Stimulated activated naive CD8-positive, alpha-beta T cell treated with anti-CD3 and anti-CD28 coated beads, Interleukin-15, Interleukin-2, amounts not matched to agents 100 ng/mL and 50 ng/mL, for 24 hours (primary cell): ENCODE data around the gene RSU1.

Experiments used
- H3K27ac Mint-ChIP-seq: one replicate; pipeline ENCODE4 v1.8.0; 2021; ENCODE audit warnings: mild to moderate bottlenecking, mixed read lengths
- H3K27me3 Mint-ChIP-seq: one replicate; pipeline ENCODE4 v1.8.0; 2021; ENCODE audit warnings: mixed read lengths
- H3K36me3 Mint-ChIP-seq: one replicate; pipeline ENCODE4 v1.8.0; 2021; ENCODE audit warnings: low read depth, mixed read lengths
- H3K4me1 Mint-ChIP-seq: one replicate; pipeline ENCODE4 v1.8.0; 2021; ENCODE audit warnings: low read depth, mixed read lengths
- H3K4me3 Mint-ChIP-seq: one replicate; pipeline ENCODE4 v1.8.0; 2021; ENCODE audit warnings: mild to moderate bottlenecking, mixed read lengths
- H3K9me3 Mint-ChIP-seq: one replicate; pipeline ENCODE4 v1.8.0; 2021; ENCODE audit warnings: mixed read lengths

Gene RSU1

DNA sequence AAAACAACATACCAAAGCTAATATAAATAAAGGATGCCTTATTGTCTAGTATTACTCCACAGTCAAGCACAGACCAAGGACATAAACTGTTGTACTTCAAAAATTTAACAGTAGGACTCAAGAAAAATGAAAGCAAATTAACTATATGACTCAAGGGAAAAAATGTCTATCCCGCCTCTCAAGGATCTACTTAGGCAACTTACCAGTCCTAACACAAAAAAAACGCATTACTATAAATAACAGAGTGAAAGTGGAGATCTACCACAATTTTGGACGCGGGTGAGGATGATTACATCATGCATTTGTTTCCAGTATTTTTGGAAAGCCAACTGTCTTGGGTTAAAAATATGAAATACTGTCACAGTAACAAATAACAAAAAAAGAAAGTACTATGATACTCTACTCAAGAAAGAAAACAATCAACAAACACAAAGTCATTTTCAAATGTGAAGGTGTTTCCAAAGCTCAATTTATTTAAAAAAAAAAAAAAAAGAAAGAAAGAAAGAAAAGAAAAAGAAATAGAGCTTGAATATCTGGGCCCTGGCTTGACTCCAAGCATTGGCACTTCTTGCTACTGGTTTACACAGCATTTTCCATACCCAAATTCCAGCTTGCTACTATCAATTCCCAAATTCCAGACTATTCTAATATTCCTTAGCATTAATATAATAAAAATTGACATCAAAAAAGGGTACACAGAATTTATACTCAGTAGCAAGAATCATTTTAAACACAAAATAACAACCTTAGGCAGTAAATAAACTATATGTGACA is 99.4 kb downstream of the RSU1 start:
- H3K27ac Mint-ChIP-seq: no peak overlapping the region
- no peak overlapping the region for H3K4me3 Mint-ChIP-seq
- H3K36me3 Mint-ChIP-seq: peaks cover 68% of the 10 kb centered on the region
- H3K4me1 Mint-ChIP-seq: no peaks in the 10 kb centered on the region
- H3K9me3 Mint-ChIP-seq: peaks cover 17% of the 10 kb centered on the region
- no peaks in the 10 kb centered on the region for H3K27me3 Mint-ChIP-seq

DNA sequence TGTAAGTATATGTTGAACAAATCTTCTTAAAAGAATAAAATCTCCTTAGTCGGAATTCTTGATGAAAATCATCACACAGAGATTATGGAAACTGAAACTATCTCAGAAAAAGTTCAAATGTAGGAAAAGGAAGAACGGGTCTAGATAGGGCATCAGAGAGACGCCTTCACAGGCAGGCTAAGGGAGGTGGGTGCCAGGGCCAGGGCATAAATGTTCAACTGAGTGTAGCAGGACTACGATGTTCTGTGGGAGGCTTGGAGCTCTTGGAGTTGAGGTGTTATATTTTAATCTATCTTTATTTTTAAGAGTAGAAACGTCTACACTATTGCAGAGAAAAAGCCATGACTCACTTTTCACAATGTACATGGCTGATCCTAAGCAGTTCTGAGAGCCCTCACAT is 101.2 kb downstream of the RSU1 start:
- H3K36me3 Mint-ChIP-seq: peaks cover 57% of the 10 kb centered on the region
- H3K4me1 Mint-ChIP-seq: peaks cover 5% of the 10 kb centered on the region
- H3K9me3 Mint-ChIP-seq: peaks cover 32% of the 10 kb centered on the region

DNA sequence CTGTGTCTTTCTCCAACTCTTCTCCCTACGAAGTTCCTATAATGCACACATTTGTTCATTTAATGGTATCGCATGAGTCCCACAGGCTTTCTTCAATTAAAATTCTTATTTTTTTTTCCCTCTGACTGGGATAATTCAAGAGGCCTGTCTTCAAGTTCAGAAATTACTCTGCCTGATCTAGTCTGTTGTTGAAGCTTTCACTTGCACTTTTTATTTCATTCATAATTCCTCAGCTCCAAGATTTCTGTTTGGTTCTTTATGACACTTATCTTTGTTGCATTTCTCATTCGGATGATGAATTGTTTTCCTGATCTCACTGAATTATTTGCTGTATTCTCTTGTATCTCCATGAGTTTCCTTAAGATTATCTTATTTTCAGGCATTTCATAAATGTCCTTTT is 103.9 kb downstream of the RSU1 start:
- Mint-ChIP-seq H3K27me3 (no peaks in the 10 kb centered on the region), H3K4me1 (peaks cover 5% of the 10 kb centered on the region), H3K9me3 (peaks cover 31% of the 10 kb centered on the region), H3K36me3 (peaks cover 42% of the 10 kb centered on the region), H3K4me3 (no peak overlapping the region), H3K27ac (no peak overlapping the region)

More for the DNA sequence above, 101.2 kb downstream of the RSU1 start:
- Mint-ChIP-seq H3K27me3 (no peaks in the 10 kb centered on the region), H3K4me3 (no peak overlapping the region), H3K27ac (no peak overlapping the region)

DNA sequence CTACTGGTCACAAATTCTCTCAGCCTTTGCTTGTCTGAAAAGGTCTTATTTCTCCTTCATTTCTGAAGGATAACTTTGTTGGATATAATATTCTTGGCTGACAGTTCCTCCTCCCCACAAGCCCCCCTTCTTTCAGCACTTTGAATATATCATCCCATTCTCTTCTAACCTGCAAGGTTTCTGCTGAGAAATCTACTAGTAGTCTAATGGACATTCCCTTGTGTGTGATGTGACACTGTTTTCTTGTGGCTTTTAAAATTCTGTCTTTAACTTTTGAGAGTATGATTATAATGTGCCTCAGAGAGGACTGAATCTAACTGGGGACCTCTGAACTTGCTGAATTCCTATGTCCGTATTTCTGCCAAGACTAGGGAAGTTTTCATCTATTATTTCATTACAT is 104.3 kb downstream of the RSU1 start:
- Mint-ChIP-seq H3K27me3 (no peaks in the 10 kb centered on the region), H3K4me1 (peaks cover 5% of the 10 kb centered on the region), H3K4me3 (no peak overlapping the region), H3K27ac (no peak overlapping the region), H3K36me3 (peaks cover 42% of the 10 kb centered on the region), H3K9me3 (peaks cover 31% of the 10 kb centered on the region)

DNA sequence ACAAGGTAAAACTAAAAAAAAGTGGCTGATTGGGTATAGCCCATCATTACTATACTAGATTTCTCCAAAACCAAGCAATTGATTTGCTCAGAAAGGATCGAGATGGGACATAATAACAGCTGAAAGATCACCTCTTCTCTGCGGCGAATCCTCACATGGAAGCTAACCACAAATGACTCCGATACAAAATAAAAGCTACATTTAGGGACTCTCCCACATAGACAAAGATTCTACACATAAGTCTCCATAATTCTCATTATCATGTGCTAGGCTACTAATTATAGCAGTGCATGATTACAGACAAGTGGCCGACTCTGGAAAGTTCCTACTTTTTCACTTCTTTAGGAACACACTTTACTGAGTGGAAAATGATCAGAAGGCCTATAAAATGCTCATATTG is 116.9 kb downstream of the RSU1 start:
- Mint-ChIP-seq H3K27me3 (no peaks in the 10 kb centered on the region), H3K9me3 (no peaks in the 10 kb centered on the region)

DNA sequence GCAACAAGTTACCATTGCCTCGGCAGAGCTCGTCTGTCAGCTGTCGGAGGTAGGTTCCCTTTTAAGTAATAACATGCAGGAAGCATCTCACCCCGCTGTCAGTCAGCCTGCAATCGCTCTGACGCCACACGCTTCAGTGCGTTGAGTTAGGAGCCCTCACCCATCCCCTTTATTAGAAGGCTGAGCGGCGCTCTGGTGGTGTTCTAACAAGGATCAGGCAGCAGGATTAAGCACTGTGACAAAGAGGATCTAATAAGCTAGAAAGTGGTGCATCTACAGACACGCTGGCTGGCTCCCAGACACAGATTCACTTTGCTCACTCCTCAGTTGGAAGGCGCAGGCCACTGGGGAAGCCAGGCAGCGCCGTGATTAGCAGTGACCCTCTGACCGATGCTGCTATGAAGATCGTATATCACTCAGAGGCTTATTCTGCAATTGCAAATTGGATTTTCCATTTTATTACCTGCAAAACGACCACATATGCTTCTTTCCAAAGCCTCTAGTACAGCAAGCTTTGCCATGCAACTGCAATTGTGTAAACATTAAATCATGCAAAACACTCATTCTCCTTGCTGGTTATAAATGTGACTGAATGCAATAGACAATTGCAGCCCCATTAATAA is 117.7 kb downstream of the RSU1 start:
- no peak overlapping the region for H3K27ac Mint-ChIP-seq
- H3K36me3 Mint-ChIP-seq: peaks cover 26% of the 10 kb centered on the region
- H3K27me3 Mint-ChIP-seq: no peaks in the 10 kb centered on the region
- no peaks in the 10 kb centered on the region for H3K9me3 Mint-ChIP-seq
- no peak overlapping the region for H3K4me3 Mint-ChIP-seq
- no peaks in the 10 kb centered on the region for H3K4me1 Mint-ChIP-seq

More for the DNA sequence above, 116.9 kb downstream of the RSU1 start:
- Mint-ChIP-seq H3K36me3 (peaks cover 18% of the 10 kb centered on the region), H3K4me1 (no peaks in the 10 kb centered on the region), H3K27ac (no peak overlapping the region), H3K4me3 (no peak overlapping the region)

DNA sequence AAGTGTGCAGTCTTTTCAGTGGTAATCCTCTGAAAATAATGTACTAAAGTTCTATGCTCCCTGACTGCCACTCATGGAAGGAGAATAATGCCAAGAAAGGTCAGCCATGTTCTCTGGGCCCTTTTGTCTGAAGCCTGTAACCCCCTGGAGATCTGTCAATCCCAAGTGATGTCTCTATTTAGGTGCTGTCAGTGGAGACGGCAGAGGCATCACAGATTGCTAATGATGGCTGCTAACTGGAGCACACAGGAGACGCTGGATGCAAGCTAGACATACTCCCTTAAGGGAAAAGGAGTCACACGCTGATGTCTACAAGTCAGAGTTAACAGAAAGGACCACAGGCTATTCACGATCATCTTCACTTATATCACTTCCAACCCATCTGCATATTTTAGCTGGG is 118.8 kb downstream of the RSU1 start:
- Mint-ChIP-seq H3K4me3 (no peak overlapping the region), H3K27me3 (no peaks in the 10 kb centered on the region), H3K9me3 (no peaks in the 10 kb centered on the region), H3K4me1 (no peaks in the 10 kb centered on the region), H3K36me3 (peaks cover 35% of the 10 kb centered on the region), H3K27ac (no peak overlapping the region)

DNA sequence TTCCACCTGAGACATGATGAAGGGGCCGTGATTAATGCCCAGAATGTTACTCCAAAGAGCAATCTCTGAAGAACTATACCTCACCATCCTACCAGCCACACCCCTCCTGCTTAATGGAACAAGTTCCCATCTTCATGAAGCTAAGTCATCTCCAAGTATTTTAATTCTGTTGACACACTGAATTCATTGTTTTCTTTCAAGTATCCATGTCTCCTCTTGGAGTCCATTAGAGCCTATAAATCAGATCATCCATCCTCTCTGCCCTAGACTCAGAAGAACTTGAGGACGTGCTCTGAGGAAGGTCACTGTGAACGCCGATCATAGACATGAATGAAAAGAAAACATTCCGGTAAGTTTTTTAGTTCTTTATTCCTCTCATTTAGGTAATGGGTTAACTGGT is 126.8 kb downstream of the RSU1 start:
- no peaks in the 10 kb centered on the region for H3K9me3 Mint-ChIP-seq
- H3K4me3 Mint-ChIP-seq: no peak overlapping the region
- H3K36me3 Mint-ChIP-seq: peaks cover 43% of the 10 kb centered on the region
- H3K4me1 Mint-ChIP-seq: no peaks in the 10 kb centered on the region
- peak overlapping the region; percentile 14 for H3K27ac Mint-ChIP-seq
- no peaks in the 10 kb centered on the region for H3K27me3 Mint-ChIP-seq

DNA sequence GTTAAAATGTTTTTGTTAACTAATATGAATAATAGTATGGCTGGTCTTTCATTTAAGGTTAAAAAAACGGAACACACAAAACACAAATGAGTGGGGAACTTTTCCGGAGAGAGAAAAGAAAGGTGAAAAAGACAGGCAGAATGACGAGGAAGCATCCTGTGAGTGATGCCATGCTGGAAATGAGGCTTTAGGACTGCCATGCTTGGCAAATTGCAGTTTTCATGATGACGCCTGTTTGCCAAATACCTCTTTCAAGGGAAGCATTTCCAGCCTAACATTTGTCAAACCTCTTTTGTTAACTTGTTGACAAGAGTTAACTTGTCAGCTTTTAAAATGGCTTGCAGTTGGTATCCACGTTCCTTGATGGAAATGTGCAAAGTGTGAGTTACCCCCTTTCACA is 127.5 kb downstream of the RSU1 start:
- H3K27me3 Mint-ChIP-seq: no peaks in the 10 kb centered on the region
- no peak overlapping the region for H3K4me3 Mint-ChIP-seq
- H3K36me3 Mint-ChIP-seq: peaks cover 36% of the 10 kb centered on the region
- H3K27ac Mint-ChIP-seq: no peak overlapping the region
- no peaks in the 10 kb centered on the region for H3K9me3 Mint-ChIP-seq
- H3K4me1 Mint-ChIP-seq: no peaks in the 10 kb centered on the region

DNA sequence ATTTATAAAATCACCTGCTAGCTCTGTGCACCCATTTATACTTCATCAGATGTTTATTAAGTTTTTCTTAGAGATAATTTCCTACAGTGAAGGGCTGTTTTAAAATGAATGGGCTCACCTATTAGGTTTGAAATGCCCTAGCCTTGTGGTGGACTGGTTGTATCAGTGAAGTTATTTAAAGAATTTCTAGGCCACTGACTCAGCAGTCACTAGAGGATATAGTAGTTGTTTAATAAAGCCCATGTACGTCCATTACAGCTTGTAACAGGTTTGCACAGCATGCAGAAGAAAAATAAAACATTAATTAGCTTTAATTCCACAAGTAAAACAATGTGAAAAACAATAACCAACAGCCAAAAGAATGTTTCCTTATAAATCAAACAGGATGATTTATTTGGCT is 128.0 kb downstream of the RSU1 start:
- H3K9me3 Mint-ChIP-seq: no peaks in the 10 kb centered on the region
- no peaks in the 10 kb centered on the region for H3K27me3 Mint-ChIP-seq
- H3K4me1 Mint-ChIP-seq: no peaks in the 10 kb centered on the region
- H3K27ac Mint-ChIP-seq: no peak overlapping the region
- peaks cover 31% of the 10 kb centered on the region for H3K36me3 Mint-ChIP-seq
- H3K4me3 Mint-ChIP-seq: no peak overlapping the region

DNA sequence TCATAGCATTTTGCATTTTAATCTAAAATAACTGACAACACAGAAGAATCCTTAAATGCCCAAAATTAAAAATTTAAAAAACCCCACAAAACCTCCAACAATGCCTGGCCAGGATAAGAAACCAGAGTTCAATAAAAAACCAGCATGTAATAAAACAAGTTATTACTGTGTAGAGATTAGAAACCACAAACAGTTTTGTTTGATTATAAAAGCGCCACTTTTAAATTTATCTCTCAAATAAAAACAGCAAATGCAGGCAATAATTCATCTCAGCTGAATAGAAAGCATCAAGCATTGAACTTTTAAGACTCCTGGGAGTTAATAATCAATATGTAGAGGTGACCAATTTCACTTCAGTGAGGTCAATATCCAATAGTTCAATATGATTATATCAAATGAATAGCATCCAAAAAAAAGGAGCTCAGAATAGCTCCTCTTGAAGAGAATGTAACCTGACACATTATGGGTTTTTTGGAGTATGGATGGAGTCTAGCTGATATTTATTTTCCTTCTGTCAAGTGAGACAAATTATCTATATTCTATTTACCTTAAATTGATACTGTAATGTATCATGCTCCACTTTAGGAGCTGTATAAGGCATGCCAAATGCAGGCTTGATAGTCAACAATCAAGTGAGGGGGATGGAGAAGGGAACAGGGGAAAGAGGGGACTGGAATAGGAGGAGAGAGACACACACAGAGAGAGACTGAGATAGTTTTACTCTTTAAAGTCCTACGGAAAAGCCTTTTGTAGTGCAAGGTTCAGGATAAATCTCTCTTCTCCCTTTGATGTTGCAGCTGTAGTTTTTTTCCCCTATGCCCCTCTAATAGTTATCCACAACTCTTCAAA is 130.9 kb downstream of the RSU1 start:
- Mint-ChIP-seq H3K4me1 (peaks cover 8% of the 10 kb centered on the region), H3K27me3 (no peaks in the 10 kb centered on the region), H3K9me3 (no peaks in the 10 kb centered on the region), H3K27ac (no peak overlapping the region), H3K4me3 (no peak overlapping the region), H3K36me3 (peaks cover 29% of the 10 kb centered on the region)

DNA sequence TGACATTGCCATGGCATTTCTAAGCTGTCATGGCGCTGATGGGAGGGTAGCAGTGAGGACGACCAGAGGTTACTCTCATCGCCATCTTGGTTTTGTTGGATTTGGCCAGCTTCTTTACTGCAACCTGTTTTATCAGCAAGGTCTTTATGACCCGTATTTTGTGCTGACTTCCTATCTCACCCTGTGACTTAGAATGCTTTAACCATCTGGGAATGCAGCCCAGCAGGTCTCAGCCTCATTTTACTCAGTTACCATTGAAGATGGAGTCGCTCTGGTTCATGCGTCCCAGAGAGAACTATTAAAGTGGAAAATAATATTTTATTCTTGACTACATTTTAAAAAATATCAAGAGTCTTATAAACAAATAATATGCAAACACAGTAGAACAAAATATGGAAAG is 131.7 kb downstream of the RSU1 start:
- H3K27me3 Mint-ChIP-seq: no peaks in the 10 kb centered on the region
- no peaks in the 10 kb centered on the region for H3K9me3 Mint-ChIP-seq
- H3K4me3 Mint-ChIP-seq: no peak overlapping the region
- H3K4me1 Mint-ChIP-seq: peaks cover 8% of the 10 kb centered on the region
- no peak overlapping the region for H3K27ac Mint-ChIP-seq
- peaks cover 30% of the 10 kb centered on the region for H3K36me3 Mint-ChIP-seq

DNA sequence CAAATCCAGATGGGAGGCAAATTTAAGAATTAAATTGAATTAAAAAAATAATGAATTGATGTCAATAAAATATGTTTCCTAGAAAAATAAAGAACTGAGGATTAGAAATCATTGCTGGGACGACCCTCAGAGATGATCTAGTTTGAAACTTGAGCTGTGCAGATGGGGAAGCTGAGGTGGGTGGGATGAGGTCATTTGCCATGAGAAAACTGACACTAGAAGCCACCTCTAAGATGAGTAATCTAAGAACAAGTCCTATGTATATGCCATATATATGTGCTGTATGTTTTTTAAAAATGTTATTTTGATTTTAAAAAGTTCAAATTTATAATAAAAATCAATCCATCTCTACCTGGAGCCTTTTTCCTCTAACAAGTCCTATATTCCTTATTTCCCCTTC is 135.7 kb downstream of the RSU1 start:
- Mint-ChIP-seq H3K27me3 (no peaks in the 10 kb centered on the region), H3K4me1 (peaks cover 8% of the 10 kb centered on the region), H3K36me3 (peaks cover 48% of the 10 kb centered on the region), H3K27ac (no peak overlapping the region), H3K4me3 (no peak overlapping the region), H3K9me3 (no peaks in the 10 kb centered on the region)

DNA sequence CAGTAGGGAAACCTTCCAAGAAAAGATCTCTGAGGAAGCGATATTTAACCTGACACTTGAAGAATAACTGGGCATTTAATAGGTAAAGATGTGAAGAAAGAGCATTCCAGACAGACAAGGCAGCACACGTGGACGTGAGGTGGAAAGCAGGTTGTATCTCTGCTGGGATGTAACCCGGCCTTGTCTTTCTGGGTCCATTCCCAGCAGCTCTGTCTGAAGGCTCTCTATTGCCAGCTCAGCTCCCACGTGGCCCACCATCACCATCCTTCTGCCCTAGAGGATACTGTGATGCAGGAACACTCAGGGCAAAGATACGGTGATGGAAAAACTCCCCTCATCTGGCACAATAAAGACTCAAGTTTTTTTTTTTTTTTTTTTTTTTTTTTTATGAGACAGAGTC is 137.7 kb downstream of the RSU1 start:
- H3K4me1 Mint-ChIP-seq: peaks cover 8% of the 10 kb centered on the region
- no peaks in the 10 kb centered on the region for H3K9me3 Mint-ChIP-seq
- peaks cover 61% of the 10 kb centered on the region for H3K36me3 Mint-ChIP-seq
- H3K4me3 Mint-ChIP-seq: no peak overlapping the region
- no peaks in the 10 kb centered on the region for H3K27me3 Mint-ChIP-seq
- no peak overlapping the region for H3K27ac Mint-ChIP-seq

DNA sequence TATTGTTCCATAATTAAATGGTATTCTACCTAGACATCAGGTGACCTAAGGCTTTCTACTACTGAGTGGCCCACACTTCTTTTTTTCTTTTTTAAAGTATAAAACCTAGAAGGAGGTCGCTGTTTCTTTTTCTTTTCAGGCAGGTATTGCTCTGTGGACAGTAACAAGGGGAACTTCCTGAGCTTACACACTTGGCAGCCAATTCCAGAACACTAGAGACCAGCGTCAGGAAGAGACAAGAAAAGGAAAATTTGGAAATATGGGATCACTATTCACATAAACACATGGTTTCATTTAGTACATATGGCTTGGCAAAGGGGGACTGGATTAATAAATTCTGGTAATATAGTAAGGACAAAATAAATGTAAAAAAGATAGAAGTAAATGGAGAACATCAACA is 141.9 kb downstream of the RSU1 start:
- H3K4me3 Mint-ChIP-seq: no peak overlapping the region
- no peaks in the 10 kb centered on the region for H3K9me3 Mint-ChIP-seq
- H3K27ac Mint-ChIP-seq: no peak overlapping the region
- H3K4me1 Mint-ChIP-seq: no peaks in the 10 kb centered on the region
- H3K36me3 Mint-ChIP-seq: peaks cover 68% of the 10 kb centered on the region
- H3K27me3 Mint-ChIP-seq: no peaks in the 10 kb centered on the region
